Measurements from ENCODE around the gene DNAH3. TPM values are rescaled to one million over a fixed set of nuclear protein-coding genes. Genes with fewer than 3 reads are reported as not detected.

Gene DNAH3
- total RNA-seq, 4 donors from 2014 or later, result under 0.01 to 2.1 (median 0.93) TPM

- Histone ChIP-seq H3K4me1 (no peaks in the 10 kb centered on the region), H3K4me3 (no peak overlapping the region), H3K27me3 (no peaks in the 10 kb centered on the region), H3K9me3 (no peaks in the 10 kb centered on the region), H3K36me3 (no peaks in the 10 kb centered on the region), H3K27ac (no peak overlapping the region)
- TF ChIP-seq POLR2A (IDR thresholded peaks at IDR 0.05) (no peak), CTCF (IDR thresholded peaks at IDR 0.05) (no peak)
- intact Hi-C loops (cut with DNase I; ENCODE audit: low total_unique reads), result no loop called here
- DNase-seq, result no peak
These were observed 112.9 kb downstream of the DNAH3 start for GRCh38 chr16:21037736-21038135.

- TF ChIP-seq POLR2A (IDR thresholded peaks at IDR 0.05), result no peak
- TF ChIP-seq CTCF (IDR thresholded peaks at IDR 0.05), result no peak
- no peak overlapping the region for H3K27ac ChIP-seq
- H3K4me3 ChIP-seq, result no peak overlapping the region
- intact Hi-C loops (cut with DNase I; ENCODE audit: low total_unique reads), result no loop called here
- H3K9me3 ChIP-seq, result no peaks in the 10 kb centered on the region
- DNase-seq, result no peak
- no peaks in the 10 kb centered on the region for H3K4me1 ChIP-seq
- H3K36me3 ChIP-seq, result no peaks in the 10 kb centered on the region
- no peaks in the 10 kb centered on the region for H3K27me3 ChIP-seq
These were observed 113.5 kb downstream of the DNAH3 start for GRCh38 chr16:21037168-21037567.

DNA sequence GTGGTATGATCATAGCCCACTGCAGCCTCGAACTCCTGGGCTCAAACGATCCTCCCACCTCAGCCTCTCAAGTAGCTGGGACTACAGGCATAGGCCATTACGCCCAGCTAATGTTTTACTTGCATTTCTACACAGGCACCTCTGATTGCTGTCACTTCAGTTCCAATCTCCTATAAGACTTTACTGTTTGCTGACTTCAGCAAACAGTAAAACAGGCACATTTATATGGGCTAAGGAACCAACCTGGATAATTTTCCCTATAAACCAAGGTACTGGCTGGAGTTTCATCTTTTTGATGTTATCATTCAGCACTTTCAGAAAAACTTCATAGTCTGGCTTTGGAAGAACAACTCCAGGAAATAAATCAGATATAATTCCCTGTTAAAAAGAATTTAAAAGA is 114.2 kb downstream of the DNAH3 start:
- no peaks in the 10 kb centered on the region for H3K9me3 ChIP-seq
- intact Hi-C loops (cut with DNase I; ENCODE audit: low total_unique reads), result no loop called here
- no peaks in the 10 kb centered on the region for H3K4me1 ChIP-seq
- TF ChIP-seq CTCF (IDR thresholded peaks at IDR 0.05), result no peak
- no peak overlapping the region for H3K27ac ChIP-seq
- no peak overlapping the region for H3K4me3 ChIP-seq
- no peak for DNase-seq
- H3K36me3 ChIP-seq, result no peaks in the 10 kb centered on the region
- no peaks in the 10 kb centered on the region for H3K27me3 ChIP-seq

GRCh38 chr16:21033704-21034103 is 116.9 kb downstream of the DNAH3 start:
- no peaks in the 10 kb centered on the region for H3K27me3 ChIP-seq
- H3K4me1 ChIP-seq, result no peaks in the 10 kb centered on the region
- no peaks in the 10 kb centered on the region for H3K36me3 ChIP-seq
- no peak for TF ChIP-seq POLR2A (IDR thresholded peaks at IDR 0.05)
- no peak overlapping the region for H3K27ac ChIP-seq
- intact Hi-C loops (cut with DNase I; ENCODE audit: low total_unique reads), result no loop called here
- DNase-seq, result no peak
- H3K4me3 ChIP-seq, result no peak overlapping the region
- H3K9me3 ChIP-seq, result no peaks in the 10 kb centered on the region

DNA sequence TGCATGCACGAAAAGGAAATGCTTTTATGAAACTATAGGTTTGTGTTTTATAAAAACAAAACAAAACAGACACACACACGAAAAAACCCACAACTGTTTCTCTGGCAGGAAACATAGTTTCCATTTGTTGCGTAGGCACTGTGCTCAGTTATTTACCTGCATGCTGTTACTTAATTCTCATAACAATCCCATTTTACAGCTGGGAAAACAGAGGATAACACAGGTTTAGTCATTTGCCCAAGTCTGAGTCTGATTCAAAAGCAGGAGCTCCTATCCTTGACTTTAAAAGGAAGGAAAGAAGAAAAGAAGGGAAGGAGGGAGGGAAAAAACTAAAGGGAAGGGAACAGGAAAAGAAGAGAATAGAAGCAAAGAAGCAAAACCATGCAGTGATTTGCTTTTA is 117.4 kb downstream of the DNAH3 start:
- H3K4me3 ChIP-seq, result no peak overlapping the region
- DNase-seq, result no peak
- no peak for TF ChIP-seq POLR2A (IDR thresholded peaks at IDR 0.05)
- no peak for TF ChIP-seq CTCF (IDR thresholded peaks at IDR 0.05)
- no peaks in the 10 kb centered on the region for H3K4me1 ChIP-seq
- H3K36me3 ChIP-seq, result no peaks in the 10 kb centered on the region
- H3K27ac ChIP-seq, result no peak overlapping the region
- intact Hi-C loops (cut with DNase I; ENCODE audit: low total_unique reads), result no loop called here
- H3K9me3 ChIP-seq, result no peaks in the 10 kb centered on the region
- H3K27me3 ChIP-seq, result no peaks in the 10 kb centered on the region

DNA sequence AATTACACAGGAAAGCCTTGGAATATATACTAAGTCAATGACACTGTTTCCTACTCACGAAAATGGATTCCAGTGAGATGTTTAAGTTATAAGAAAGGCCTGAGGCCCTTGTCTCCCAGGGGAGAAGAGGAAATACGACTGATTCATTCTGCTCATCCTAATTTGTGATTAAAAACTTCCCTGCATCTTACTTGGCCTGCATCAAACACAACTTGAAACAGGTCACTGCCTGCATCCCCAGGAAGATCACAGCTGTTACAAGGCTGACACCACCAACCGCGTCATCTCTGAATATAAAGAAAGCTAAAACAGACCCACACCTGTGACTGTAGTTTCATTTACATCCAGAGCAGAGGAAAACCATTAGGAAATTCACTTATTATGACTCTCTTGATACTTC is 121.9 kb downstream of the DNAH3 start:
- no peaks in the 10 kb centered on the region for H3K4me1 ChIP-seq
- H3K27ac ChIP-seq, result no peak overlapping the region
- DNase-seq, result no peak
- intact Hi-C loops (cut with DNase I; ENCODE audit: low total_unique reads), result no loop called here
- H3K27me3 ChIP-seq, result no peaks in the 10 kb centered on the region
- H3K4me3 ChIP-seq, result no peak overlapping the region
- TF ChIP-seq POLR2A (IDR thresholded peaks at IDR 0.05) (no peak), CTCF (IDR thresholded peaks at IDR 0.05) (no peak)
- no peaks in the 10 kb centered on the region for H3K9me3 ChIP-seq
- H3K36me3 ChIP-seq, result no peaks in the 10 kb centered on the region
